Left ventricle myocardium inferior (tissue), 1 donor: ENCODE results near the gene TEC. TPM values are rescaled to one million over a fixed set of nuclear protein-coding genes. Genes with fewer than 3 reads are reported as not detected.

Source experiments
- DNase-seq: peaks from one replicate; pipeline ENCODE4 v3.0.0-alpha.2; 2020
- H3K27ac ChIP-seq: fragments of 200-600 bp; replicated peaks from 2 replicates; pipeline ENCODE4 v1.8.0; 2021
- H3K27me3 ChIP-seq: fragments of 200-600 bp; 2 replicates; pipeline ENCODE4 v1.8.0; 2021; ENCODE audit warnings: low read depth
- H3K36me3 ChIP-seq: fragments of 200-600 bp; 2 replicates; pipeline ENCODE4 v1.8.0; 2021
- H3K4me1 ChIP-seq: fragments of 200-600 bp; 2 replicates; pipeline ENCODE4 v1.8.0; 2021
- H3K4me3 ChIP-seq: fragments of 200-600 bp; 2 replicates; pipeline ENCODE4 v1.8.0; 2021; ENCODE audit warnings: mild to moderate bottlenecking, moderate library complexity
- H3K9me3 ChIP-seq: fragments of 200-600 bp; replicated peaks from 2 replicates; pipeline ENCODE4 v1.8.0; 2021
- CTCF ChIP-seq: fragments of 200-600 bp; IDR thresholded peaks from 2 replicates; pipeline ENCODE4 v1.8.0; 2021; ENCODE audit warnings: antibody characterized with exemption, mild to moderate bottlenecking, borderline replicate concordance
- intact Hi-C: fragments of 100-400 bp; cut with micrococcal nuclease; formaldehyde crosslinking; loops from one replicate; pipeline ENCODE4 v1.11.0; 2022
- total RNA-seq: library from RNA; stranded (reverse); fragmentation: NEBNext Ultra II Directional; extraction: Animal tissue kit (Norgen Biotek cat#: 25700); gene quantifications from one replicate; pipeline ENCODE4 v1.2.1, GENCODE V29; 2021
- donor health status: DM: no; HTN: yes; CAD: no; lungs with severe emphysema.

Gene TEC
- total RNA-seq, 1 donor from 2014 or later = 1.9 TPM

- Histone ChIP-seq H3K27ac (no peak overlapping the region), H3K4me3 (no peak overlapping the region), H3K4me1 (peaks cover 21% of the 10 kb centered on the region), H3K36me3 (no peaks in the 10 kb centered on the region), H3K27me3 (no peaks in the 10 kb centered on the region), H3K9me3 (no peaks in the 10 kb centered on the region)
- no peak for TF ChIP-seq CTCF
- intact Hi-C loops = no loop called here
- DNase-seq = no peak
These were observed 2.1 kb downstream of the TEC start for GRCh38 chr4:48267574-48267973.

- DNase-seq = no peak
- Histone ChIP-seq H3K9me3 (no peaks in the 10 kb centered on the region), H3K27ac (no peak overlapping the region), H3K27me3 (no peaks in the 10 kb centered on the region), H3K36me3 (no peaks in the 10 kb centered on the region), H3K4me3 (no peak overlapping the region), H3K4me1 (peaks cover 21% of the 10 kb centered on the region)
- TF ChIP-seq CTCF = no peak
- intact Hi-C loops = no loop called here
These were observed 2.9 kb downstream of the TEC start for GRCh38 chr4:48266781-48267180.

GRCh38 chr4:48262926-48263325 is 6.7 kb downstream of the TEC start:
- no peaks in the 10 kb centered on the region for H3K27me3 ChIP-seq
- no peak for TF ChIP-seq CTCF
- no peaks in the 10 kb centered on the region for H3K36me3 ChIP-seq
- H3K4me1 ChIP-seq = no peaks in the 10 kb centered on the region
- no peak for DNase-seq
- H3K27ac ChIP-seq = no peak overlapping the region
- H3K4me3 ChIP-seq = no peak overlapping the region
- intact Hi-C loops = no loop called here
- no peaks in the 10 kb centered on the region for H3K9me3 ChIP-seq

GRCh38 chr4:48262484-48262883 is 7.2 kb downstream of the TEC start:
- H3K36me3 ChIP-seq = no peaks in the 10 kb centered on the region
- H3K4me1 ChIP-seq = no peaks in the 10 kb centered on the region
- no peaks in the 10 kb centered on the region for H3K9me3 ChIP-seq
- no peaks in the 10 kb centered on the region for H3K27me3 ChIP-seq
- DNase-seq = no peak
- H3K4me3 ChIP-seq = no peak overlapping the region
- H3K27ac ChIP-seq = no peak overlapping the region
- TF ChIP-seq CTCF = no peak
- intact Hi-C loops = no loop called here

- no peaks in the 10 kb centered on the region for H3K36me3 ChIP-seq
- no peak for TF ChIP-seq CTCF
- no peaks in the 10 kb centered on the region for H3K27me3 ChIP-seq
- H3K4me1 ChIP-seq = no peaks in the 10 kb centered on the region
- H3K9me3 ChIP-seq = no peaks in the 10 kb centered on the region
- intact Hi-C loops = no loop called here
- H3K4me3 ChIP-seq = no peak overlapping the region
- no peak overlapping the region for H3K27ac ChIP-seq
- no peak for DNase-seq
These were observed 8.4 kb downstream of the TEC start for GRCh38 chr4:48261281-48261680.

GRCh38 chr4:48259748-48260147 is 9.9 kb downstream of the TEC start:
- H3K27ac ChIP-seq = no peak overlapping the region
- intact Hi-C loops = no loop called here
- no peak overlapping the region for H3K4me3 ChIP-seq
- H3K9me3 ChIP-seq = no peaks in the 10 kb centered on the region
- no peak for DNase-seq
- no peak for TF ChIP-seq CTCF
- H3K27me3 ChIP-seq = no peaks in the 10 kb centered on the region
- peaks cover 11% of the 10 kb centered on the region for H3K4me1 ChIP-seq
- no peaks in the 10 kb centered on the region for H3K36me3 ChIP-seq
